CD8-positive, alpha-beta memory T cell (primary cell): Measurements from ENCODE around the gene OGA. TPM values are rescaled to one million over a fixed set of nuclear protein-coding genes. Genes with fewer than 3 reads are reported as not detected.
A peak's percentile ranks its signal among the peaks of the same experiment; 100 is the strongest.
"Not testable (repeated sequence)": the region's sequence is repeated elsewhere in the genome, so short reads cannot be mapped to it uniquely, and the experiment has no call there.

Experiments used
- CTCF ChIA-PET: fragments of 350-600 bp; sonication (Branson Sonifier 250); formaldehyde crosslinking; loops from one replicate; lab custom pipeline; 2021; ENCODE audit warnings: antibody characterized with exemption; lab: Charles Lee
- POLR2A ChIA-PET: fragments of 350-600 bp; sonication (Branson Sonifier 250); formaldehyde crosslinking; loops from one replicate; lab custom pipeline; 2021; ENCODE audit warnings: antibody characterized with exemption; lab: Charles Lee
- DNase-seq, 5 donors: peaks; one replicate each; pipeline versions ENCODE4 v3.0.0 to v3.0.0-alpha.2; 2020 to 2022; ENCODE audit warnings: mixed read lengths in 1 of 5
- H3K27ac ChIP-seq: one replicate; pipeline ENCODE4 v1.7.0; 2013; ENCODE audit warnings: low read depth, mild to moderate bottlenecking, low read length, moderate library complexity
- H3K27me3 ChIP-seq: 2 replicates; pipeline ENCODE4 v1.7.0; 2013; ENCODE audit warnings: low read length, mild to moderate bottlenecking; ENCODE audit not compliant: insufficient read depth, poor library complexity, severe bottlenecking
- H3K36me3 ChIP-seq: 2 replicates; pipeline ENCODE4 v1.7.0; 2013; ENCODE audit warnings: mild to moderate bottlenecking, low read length, moderate library complexity; ENCODE audit not compliant: insufficient read depth
- H3K4me1 ChIP-seq: 2 replicates; pipeline ENCODE4 v1.7.0; 2013; ENCODE audit warnings: mild to moderate bottlenecking, low read length, moderate library complexity; ENCODE audit not compliant: insufficient read depth
- H3K4me3 ChIP-seq: 2 replicates; pipeline ENCODE4 v1.7.0; 2013; ENCODE audit warnings: mild to moderate bottlenecking, low read length
- H3K9me3 ChIP-seq: 2 replicates; pipeline ENCODE4 v1.7.0; 2013; ENCODE audit warnings: mild to moderate bottlenecking, low read length
- H3K27ac Mint-ChIP-seq, 8 donors: one replicate each; pipeline ENCODE4 v1.8.0; 2020 to 2021; ENCODE audit warnings: mixed read lengths in 8 of 8, mild to moderate bottlenecking in 6 of 8, inconsistent platforms in 3 of 8, moderate library complexity in 3 of 8
- H3K27me3 Mint-ChIP-seq, 2 donors: one replicate each; pipeline ENCODE4 v1.8.0; 2020 to 2021; ENCODE audit warnings: mixed read lengths in 2 of 2, mild to moderate bottlenecking in 1 of 2, moderate library complexity in 1 of 2
- H3K36me3 Mint-ChIP-seq, 3 donors: one replicate each; pipeline ENCODE4 v1.8.0; 2020 to 2021; ENCODE audit warnings: mixed read lengths in 3 of 3, inconsistent platforms in 1 of 3, mild to moderate bottlenecking in 1 of 3
- H3K4me1 Mint-ChIP-seq, 3 donors: one replicate each; pipeline ENCODE4 v1.8.0; 2020 to 2021; ENCODE audit warnings: mixed read lengths in 3 of 3, inconsistent platforms in 1 of 3, mild to moderate bottlenecking in 1 of 3
- H3K4me3 Mint-ChIP-seq, 7 donors: one replicate each; pipeline ENCODE4 v1.8.0; 2020 to 2021; ENCODE audit warnings: mixed read lengths in 7 of 7, mild to moderate bottlenecking in 6 of 7, moderate library complexity in 4 of 7, inconsistent platforms in 2 of 7
- H3K9me3 Mint-ChIP-seq, 5 donors: one replicate each; pipeline ENCODE4 v1.8.0; 2020 to 2022; ENCODE audit warnings: mixed read lengths in 5 of 5, mild to moderate bottlenecking in 3 of 5, moderate library complexity in 2 of 5, inconsistent platforms in 1 of 5
- polyA plus RNA-seq: library from polyadenylated mRNA; unstranded; fragments of 300-500 nt; fragmentation: Illumina TruSeq; gene quantifications from one replicate; pipeline ENCODE4 v1.2.3, GENCODE V29; 2021
- total RNA-seq, 2 experiments: library from RNA; stranded (reverse); gene quantifications; one replicate each; pipeline ENCODE4 v1.2.3, GENCODE V29; 2021

OGA gene
- total and polyA plus RNA-seq, 3 experiments from 2014 or later: 45.7 to 109 (median 95.8) TPM

- no peaks in the 10 kb centered on the region for H3K9me3 Mint-ChIP-seq
- ChIA-PET POLR2A (interaction anchor here (0.7 kb wide), 1 partner anchor 247 kb away, joined by 5 read pairs; no protein-coding TSS in a partner anchor), CTCF (no interaction called here)
- peaks cover 6 to 83% (median 15%) of the 10 kb centered on the region in 3 donors for H3K36me3 Mint-ChIP-seq
- Histone ChIP-seq H3K4me3 (no peak overlapping the region), H3K36me3 (peaks cover 50% of the 10 kb centered on the region), H3K27ac (no peak overlapping the region), H3K4me1 (peaks cover 3% of the 10 kb centered on the region), H3K27me3 (no peaks in the 10 kb centered on the region), H3K9me3 (no peaks in the 10 kb centered on the region)
- H3K4me1 Mint-ChIP-seq: peaks cover 15 to 31% (median 26%) of the 10 kb centered on the region in 3 donors
- no peak for DNase-seq
- peak overlapping the region in 2 of 8 donors; percentile 25 to 34 for H3K27ac Mint-ChIP-seq
- H3K4me3 Mint-ChIP-seq: no peak overlapping the region
- no peaks in the 10 kb centered on the region for H3K27me3 Mint-ChIP-seq
Measured at GRCh38 chr10:101789686-101790085, 28.6 kb downstream of the OGA start.

- H3K4me3 ChIP-seq, H3K9me3 ChIP-seq, H3K4me3 Mint-ChIP-seq, H3K4me1 ChIP-seq, CTCF ChIA-PET, H3K9me3 Mint-ChIP-seq, DNase-seq, H3K27ac ChIP-seq, POLR2A ChIA-PET, H3K27me3 Mint-ChIP-seq, H3K27me3 ChIP-seq: not testable (repeated sequence)
- H3K36me3 Mint-ChIP-seq: peaks cover 6 to 82% (median 13%) of the 10 kb centered on the region in 3 donors
- peak overlapping the region in 1 of 8 donors; percentile 25 for H3K27ac Mint-ChIP-seq
- peaks cover 17 to 32% (median 27%) of the 10 kb centered on the region in 3 donors for H3K4me1 Mint-ChIP-seq
- peaks cover 46% of the 10 kb centered on the region for H3K36me3 ChIP-seq
Measured at GRCh38 chr10:101789231-101789630, 29.0 kb downstream of the OGA start.

- CTCF ChIA-PET: interaction anchor here (1.2 kb wide), 1 partner anchor 32 kb away, joined by 3 read pairs; the partner anchor contains the start of gene OGA
Measured at GRCh38 chr10:101785801-101786200, 32.4 kb downstream of the OGA start.

GRCh38 chr10:101784558-101784957 is 33.7 kb downstream of the OGA start:
- ChIA-PET CTCF (interaction anchor here (1.5 to 2.5 kb wide), 4 partner anchors 9 to 56 kb away, joined by 4 to 11 read pairs (median 8); no protein-coding TSS in a partner anchor), POLR2A (interaction anchor here (4.6 kb wide), 1 partner anchor 33 kb away, joined by 24 read pairs; the partner anchor contains the start of gene OGA)
- no peaks in the 10 kb centered on the region for H3K27me3 ChIP-seq
- Mint-ChIP-seq H3K9me3 (no peaks in the 10 kb centered on the region), H3K27ac (peak overlapping the region in 7 of 8 donors; percentile 77 to 98 (median 97)), H3K4me3 (peak overlapping the region in 6 of 7 donors; percentile 40 to 100 (median 99)), H3K36me3 (peaks cover 3 to 52% (median 10%) of the 10 kb centered on the region in 3 donors), H3K4me1 (peaks cover 46 to 72% (median 63%) of the 10 kb centered on the region in 3 donors), H3K27me3 (no peaks in the 10 kb centered on the region)
- H3K4me1 ChIP-seq: peaks cover 45% of the 10 kb centered on the region
- H3K36me3 ChIP-seq: peaks cover 19% of the 10 kb centered on the region
- H3K9me3 ChIP-seq: no peaks in the 10 kb centered on the region
- no peak for DNase-seq
- H3K27ac ChIP-seq: no peak overlapping the region
- H3K4me3 ChIP-seq: no peak overlapping the region

More at GRCh38 chr10:101785801-101786200, 32.4 kb downstream of the OGA start:
- peaks cover 6 to 61% (median 10%) of the 10 kb centered on the region in 3 donors for H3K36me3 Mint-ChIP-seq
- peaks cover 24% of the 10 kb centered on the region for H3K36me3 ChIP-seq
- H3K4me3 ChIP-seq: no peak overlapping the region
- H3K27me3 Mint-ChIP-seq: no peaks in the 10 kb centered on the region
- H3K27ac Mint-ChIP-seq: peak overlapping the region in 6 of 8 donors; percentile 12 to 83 (median 64)
- DNase-seq: no peak
- no peaks in the 10 kb centered on the region for H3K27me3 ChIP-seq
- H3K4me1 Mint-ChIP-seq: peaks cover 44 to 62% (median 58%) of the 10 kb centered on the region in 3 donors
- POLR2A ChIA-PET: interaction anchor here (0.6 kb wide), 1 partner anchor 88 kb away, joined by 6 read pairs; no protein-coding TSS in a partner anchor
- peak overlapping the region in 1 of 7 donors; percentile 77 for H3K4me3 Mint-ChIP-seq
- no peaks in the 10 kb centered on the region for H3K9me3 Mint-ChIP-seq
- peaks cover 35% of the 10 kb centered on the region for H3K4me1 ChIP-seq
- no peak overlapping the region for H3K27ac ChIP-seq
- no peaks in the 10 kb centered on the region for H3K9me3 ChIP-seq

- no peaks in the 10 kb centered on the region for H3K9me3 Mint-ChIP-seq
- Histone ChIP-seq H3K4me1 (peaks cover 54% of the 10 kb centered on the region), H3K9me3 (no peaks in the 10 kb centered on the region), H3K36me3 (peaks cover 17% of the 10 kb centered on the region), H3K27me3 (peaks cover 1% of the 10 kb centered on the region), H3K4me3 (peak overlapping the region; percentile 67), H3K27ac (peak overlapping the region; percentile 52)
- ChIA-PET POLR2A (interaction anchor here (0.6 to 4.6 kb wide), 3 partner anchors 13 to 386 kb away, joined by 3 to 24 read pairs (median 5); partner anchors contain the start of gene OGA), CTCF (interaction anchor here (1.5 to 2.5 kb wide), 6 partner anchors 10 to 268 kb away, joined by 3 to 11 read pairs (median 6); no protein-coding TSS in a partner anchor)
- H3K27ac Mint-ChIP-seq: peak overlapping the region; percentile 77 to 98 (median 96)
- H3K36me3 Mint-ChIP-seq: peaks cover 0 to 46% (median 7%) of the 10 kb centered on the region in 3 donors
- DNase-seq: no peak
- peak overlapping the region; percentile 91 to 100 (median 99) for H3K4me3 Mint-ChIP-seq
- peaks cover 6% of the 10 kb centered on the region in 2 donors for H3K27me3 Mint-ChIP-seq
- peaks cover 52 to 80% (median 68%) of the 10 kb centered on the region in 3 donors for H3K4me1 Mint-ChIP-seq
Measured at GRCh38 chr10:101783736-101784118, 34.5 kb downstream of the OGA start.

GRCh38 chr10:101782811-101783735 is 35.2 kb downstream of the OGA start, which contains the start of gene NPM3:
Gene NPM3, minus strand, starts transcription at chr10:101783446. Its CDS starts 56 bp downstream, at chr10:101783390.
- H3K27me3 ChIP-seq: peaks cover 5% of the 10 kb centered on the region
- Mint-ChIP-seq H3K27ac (peak within 1 kb of the TSS; percentile 77 to 98 (median 96)), H3K4me1 (peaks cover 53 to 82% (median 69%) of the 10 kb centered on the region in 3 donors), H3K27me3 (peaks cover 6 to 11% of the 10 kb centered on the region in 2 donors), H3K9me3 (no peaks in the 10 kb centered on the region), H3K36me3 (peaks cover 0 to 41% (median 7%) of the 10 kb centered on the region in 3 donors), H3K4me3 (peak within 1 kb of the TSS; percentile 91 to 100 (median 99))
- H3K4me3 ChIP-seq: peak within 1 kb of the TSS; percentile 67
- DNase-seq: peak; percentile 66 to 85 (median 74)
- CTCF ChIA-PET: interaction anchor here (1.2 to 2.7 kb wide), 12 partner anchors 11 to 268 kb away, joined by 3 to 27 read pairs (median 6); partner anchors contain the start of gene OGA
- no peaks in the 10 kb centered on the region for H3K9me3 ChIP-seq
- peaks cover 17% of the 10 kb centered on the region for H3K36me3 ChIP-seq
- peaks cover 54% of the 10 kb centered on the region for H3K4me1 ChIP-seq
- H3K27ac ChIP-seq: peak within 1 kb of the TSS; percentile 52
- POLR2A ChIA-PET: interaction anchor here (0.6 to 4.6 kb wide), 4 partner anchors 14 to 386 kb away, joined by 3 to 24 read pairs (median 5); partner anchors contain the start of gene OGA
